Epithelial cell of esophagus (primary cell): ENCODE measurements around the gene MARCHF6.

Experiments used
- DNase-seq: peaks from one replicate; pipeline ENCODE4 v3.0.0; 2010; ENCODE audit warnings: low read depth
- H3K4me3 ChIP-seq: 2 replicates; pipeline ENCODE4 v1.5.1; 2011; ENCODE audit warnings: mild to moderate bottlenecking, low read length, control low read depth
- CTCF ChIP-seq: IDR thresholded peaks from 2 replicates; pipeline ENCODE4 v1.5.1; 2011; ENCODE audit warnings: low read depth, mild to moderate bottlenecking, low read length, control low read depth, inconsistent platforms; ENCODE audit not compliant: insufficient read depth; ENCODE audit errors: missing control alignments

Gene MARCHF6

GRCh38 chr5:10324518-10325370 is 28.8 kb upstream of the MARCHF6 start:
- peak; percentile 40 for DNase-seq
- TF ChIP-seq CTCF: no peak
- H3K4me3 ChIP-seq: no peak overlapping the region

- DNase-seq: peak; percentile 37
- no peak for TF ChIP-seq CTCF
These were observed 25.2 kb upstream of the MARCHF6 start for GRCh38 chr5:10328323-10328722.

GRCh38 chr5:10329446-10329819 is 24.1 kb upstream of the MARCHF6 start:
- no peak overlapping the region for H3K4me3 ChIP-seq
- DNase-seq: no peak
- TF ChIP-seq CTCF: no peak

More at GRCh38 chr5:10328323-10328722, 25.2 kb upstream of the MARCHF6 start:
- no peak overlapping the region for H3K4me3 ChIP-seq

- no peak for DNase-seq
- no peak overlapping the region for H3K4me3 ChIP-seq
- TF ChIP-seq CTCF: no peak
These were observed 23.5 kb upstream of the MARCHF6 start for GRCh38 chr5:10329820-10330481.

GRCh38 chr5:10330511-10331230 is 22.8 kb upstream of the MARCHF6 start:
- H3K4me3 ChIP-seq: no peak overlapping the region
- no peak for DNase-seq
- no peak for TF ChIP-seq CTCF

GRCh38 chr5:10331341-10331796 is 22.1 kb upstream of the MARCHF6 start:
- TF ChIP-seq CTCF: no peak
- H3K4me3 ChIP-seq: no peak overlapping the region
- DNase-seq: no peak
